Measurements from ENCODE around the gene MTNR1A.

The MTNR1A gene

GRCh38 chr4:186554914-186555827, at the start of gene MTNR1A:
Gene MTNR1A (minus strand): TSS chr4:186555567. CDS start chr4:186555365, 202 bp downstream.
- no peak for DNase-seq (ENCODE audit: low read depth)
- peak within 1 kb of the TSS; percentile 41 for H3K4me3 ChIP-seq (ENCODE audit: low read length)
- no peak for TF ChIP-seq CTCF (conservative IDR thresholded peaks at IDR 0.05; ENCODE audit: low read length)

DNA sequence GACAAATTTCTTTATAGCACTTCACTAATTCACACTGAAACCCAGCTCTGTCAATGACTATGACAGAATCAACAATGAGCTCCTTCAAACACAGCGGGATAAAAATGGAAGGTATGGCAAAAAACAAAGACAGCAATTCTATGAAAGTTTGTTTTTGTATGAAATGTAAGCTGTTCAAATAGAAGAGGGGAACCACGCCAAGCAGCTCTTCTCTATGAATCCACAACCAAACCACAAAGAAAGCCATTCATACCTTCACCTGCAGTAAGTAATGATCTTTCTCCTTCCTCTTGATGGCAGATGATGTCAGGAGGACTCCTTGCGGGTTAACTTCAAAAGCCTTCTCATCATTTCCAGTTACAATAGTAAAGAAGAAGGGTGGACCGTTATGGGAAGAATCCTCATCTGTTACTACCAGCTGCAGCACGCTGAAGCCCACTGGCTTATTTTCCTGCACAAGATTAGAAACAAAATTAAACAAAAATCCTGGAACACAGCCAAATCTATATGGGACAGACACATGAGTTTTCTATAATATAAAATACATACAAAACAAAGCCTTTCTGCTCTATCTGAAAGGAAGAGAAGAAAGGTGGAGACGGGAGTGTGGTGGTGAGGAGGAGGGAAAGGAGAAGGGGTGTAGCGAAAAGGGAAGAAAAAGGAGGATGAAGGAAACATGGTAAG, 48.9 kb upstream of the MTNR1A start:
- no peak for DNase-seq (ENCODE audit: low read depth)
- no peak overlapping the region for H3K4me3 ChIP-seq (ENCODE audit: low read length)
- TF ChIP-seq CTCF (conservative IDR thresholded peaks at IDR 0.05; ENCODE audit: low read length) = no peak

DNA sequence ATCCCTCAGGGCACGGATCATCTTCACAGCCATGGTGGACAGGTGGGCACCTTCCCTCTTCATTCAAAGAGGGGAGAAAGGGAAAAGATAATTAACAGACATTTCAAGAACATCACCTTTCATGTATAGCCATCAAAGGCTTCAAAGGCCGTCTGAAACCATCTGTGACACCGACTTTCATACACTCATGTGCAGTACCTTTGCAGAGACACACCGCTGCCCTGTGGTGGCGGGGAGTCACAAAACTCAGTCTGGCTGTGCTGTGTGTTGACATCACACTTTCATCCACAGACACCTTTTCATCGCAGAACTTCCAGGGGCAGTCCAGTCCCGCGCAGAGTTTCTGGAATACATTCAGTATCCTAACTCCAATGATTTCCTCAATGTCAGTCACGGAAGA, 47.6 kb upstream of the MTNR1A start:
- no peak for TF ChIP-seq CTCF (conservative IDR thresholded peaks at IDR 0.05; ENCODE audit: low read length)

DNA sequence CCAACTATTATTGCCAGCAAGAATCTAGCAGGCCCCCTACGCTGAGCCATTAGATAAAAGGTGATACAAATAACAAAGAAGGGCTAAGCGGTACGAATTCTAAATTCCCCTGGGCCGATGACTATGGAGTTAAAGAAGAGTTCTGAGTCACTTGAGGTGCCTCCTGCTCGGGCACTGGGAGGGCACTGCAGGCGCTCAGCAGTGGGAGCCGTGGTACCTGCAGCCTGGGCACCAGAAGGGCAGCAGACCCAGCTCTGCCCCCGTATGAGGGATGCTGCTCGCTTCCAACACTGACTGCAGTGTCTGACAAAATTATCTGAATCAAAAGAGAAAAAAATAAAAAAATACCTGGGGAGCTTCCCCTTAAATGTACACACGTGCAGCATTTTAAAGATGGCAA, 44.1 kb upstream of the MTNR1A start:
- no peak for TF ChIP-seq CTCF (conservative IDR thresholded peaks at IDR 0.05; ENCODE audit: low read length)
- DNase-seq (ENCODE audit: low read depth) = no peak
- no peak overlapping the region for H3K4me3 ChIP-seq (ENCODE audit: low read length)

More for the DNA sequence above, 47.6 kb upstream of the MTNR1A start:
- no peak for DNase-seq (ENCODE audit: low read depth)
- H3K4me3 ChIP-seq (ENCODE audit: low read length) = no peak overlapping the region

DNA sequence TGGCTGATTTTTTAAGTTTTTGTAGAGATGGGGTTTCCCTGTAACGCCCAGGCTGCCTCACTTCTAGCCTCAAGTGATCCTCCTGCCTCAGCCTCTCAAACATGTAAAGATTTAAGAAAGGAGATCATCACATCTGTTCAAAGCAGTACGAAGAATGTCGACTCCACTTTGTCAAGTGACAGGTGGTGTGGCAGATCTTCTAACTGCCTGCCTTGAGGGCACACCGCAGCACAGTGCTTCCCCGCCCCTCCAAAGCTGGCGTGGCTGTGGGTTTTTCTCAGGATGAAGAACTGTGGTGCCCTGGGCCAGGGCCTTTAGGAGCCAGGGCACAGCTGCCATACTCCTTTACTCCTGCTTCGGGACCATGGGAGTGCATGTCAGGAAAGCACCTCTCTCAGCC, 43.3 kb upstream of the MTNR1A start:
- no peak overlapping the region for H3K4me3 ChIP-seq (ENCODE audit: low read length)
- DNase-seq (ENCODE audit: low read depth) = no peak
- TF ChIP-seq CTCF (conservative IDR thresholded peaks at IDR 0.05; ENCODE audit: low read length) = no peak

DNA sequence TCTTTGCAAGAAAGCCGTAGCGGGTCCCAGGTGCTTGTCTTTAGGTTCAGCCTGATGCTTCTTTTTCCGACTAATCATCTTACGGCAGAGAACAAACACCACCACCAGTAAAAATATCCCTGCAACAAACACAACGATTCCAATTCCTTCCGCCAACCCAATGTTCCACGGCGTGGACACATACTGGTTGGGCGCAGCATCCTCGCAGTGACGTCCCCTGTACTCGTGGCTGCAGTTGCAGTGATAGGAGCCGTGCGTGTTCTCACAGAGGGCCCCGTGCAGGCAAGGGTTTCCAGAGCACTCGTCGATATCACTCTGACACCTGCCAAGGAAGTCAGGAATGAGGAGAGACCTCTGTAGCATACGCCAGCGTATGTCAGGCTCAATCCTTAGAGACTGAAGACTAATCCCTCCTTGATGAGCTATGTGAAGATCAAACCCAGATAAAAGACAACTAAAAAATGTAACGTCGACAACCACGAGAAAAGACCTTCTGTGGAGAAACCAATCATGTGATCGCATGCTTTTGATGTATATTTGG, 41.6 kb upstream of the MTNR1A start:
- H3K4me3 ChIP-seq (ENCODE audit: low read length) = no peak overlapping the region
- DNase-seq (ENCODE audit: low read depth) = no peak
- TF ChIP-seq CTCF (conservative IDR thresholded peaks at IDR 0.05; ENCODE audit: low read length) = no peak

Data from AG10803 (cell line).